PFSK-1 (cell line): ENCODE results near the gene IL22RA2.

Source experiments
- FOXP2 ChIP-seq: optimal IDR thresholded peaks from 2 replicates; pipeline ENCODE3; 2011; ENCODE audit warnings: borderline replicate concordance, control low read depth, inconsistent platforms; ENCODE audit not compliant: insufficient read depth; ENCODE audit errors: extremely low read length, extremely low read depth
- POLR2AphosphoS5 ChIP-seq: IDR thresholded peaks from 2 replicates; pipeline ENCODE4 v1.6.1; 2012; ENCODE audit warnings: low read depth, mild to moderate bottlenecking, control low read depth, low read length, moderate library complexity
- REST ChIP-seq, 2 experiments: IDR thresholded peaks; 2 replicates each; pipeline versions ENCODE4 v1.6.1 to v1.8.0; 2011 to 2012; ENCODE audit warnings: low read depth in 2 of 2, low read length in 2 of 2, control low read depth in 1 of 2, inconsistent platforms in 1 of 2, mild to moderate bottlenecking in 1 of 2, moderate library complexity in 1 of 2; ENCODE audit not compliant: insufficient read depth in 1 of 2
- SIN3A ChIP-seq: IDR thresholded peaks from 2 replicates; pipeline ENCODE4 v1.6.1; 2012; ENCODE audit warnings: mild to moderate bottlenecking, low read length, moderate library complexity, borderline replicate concordance; ENCODE audit not compliant: insufficient read depth
- TAF1 ChIP-seq: IDR thresholded peaks from 2 replicates; pipeline ENCODE4 v1.6.1; 2012; ENCODE audit warnings: low read length, control low read depth, borderline replicate concordance; ENCODE audit not compliant: insufficient read depth

IL22RA2 gene

DNA sequence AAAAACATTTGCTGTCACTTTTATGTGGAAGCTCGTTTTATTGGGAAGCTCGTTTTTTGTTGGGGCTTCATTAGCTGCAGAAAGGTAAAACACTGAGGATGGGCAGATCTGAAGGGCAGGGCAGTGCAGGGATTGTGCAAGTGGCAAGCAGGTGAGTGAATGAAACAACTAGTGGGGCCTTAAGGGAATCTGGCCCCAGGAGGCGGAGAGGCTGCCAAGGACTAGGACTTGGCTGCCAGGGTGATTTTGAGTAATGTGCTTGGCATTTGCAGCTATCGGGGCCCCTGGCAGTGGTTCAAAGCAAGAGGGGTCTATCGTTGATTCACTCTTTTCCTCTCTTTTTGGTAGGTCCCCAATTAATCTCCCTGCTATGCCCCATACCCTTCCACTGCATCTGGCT is 11.5 kb downstream of the IL22RA2 start:
- no peak for TF ChIP-seq TAF1
- TF ChIP-seq POLR2AphosphoS5 = no peak
- no peak for TF ChIP-seq SIN3A
- no peak for TF ChIP-seq FOXP2
- no peak for TF ChIP-seq REST (IDR thresholded peaks at IDR 0.05; ENCODE audit: insufficient read depth in 1 of 2, low read depth in 2 of 2, low read length in 2 of 2)

DNA sequence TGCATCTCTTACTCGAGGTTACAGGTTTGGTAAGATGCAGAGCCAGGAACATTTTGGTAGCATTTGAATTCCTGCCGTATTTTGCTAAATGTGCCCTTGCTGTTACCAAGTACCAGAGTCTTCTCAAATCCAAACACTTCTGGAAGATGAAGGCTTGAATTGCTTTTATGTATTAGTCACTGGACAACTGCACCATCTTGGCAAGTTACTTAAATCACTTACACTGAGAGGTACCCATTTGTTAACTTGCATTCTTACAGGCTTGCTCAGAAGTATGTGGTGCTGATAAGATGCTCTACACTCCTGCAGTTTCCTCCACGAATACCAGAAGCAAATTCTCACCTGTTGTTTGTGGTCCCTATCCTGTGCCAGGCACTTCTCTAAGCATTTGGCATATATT is 12.7 kb downstream of the IL22RA2 start:
- TF ChIP-seq FOXP2 = no peak
- no peak for TF ChIP-seq POLR2AphosphoS5
- TF ChIP-seq SIN3A = no peak
- no peak for TF ChIP-seq TAF1
- TF ChIP-seq REST (IDR thresholded peaks at IDR 0.05; ENCODE audit: insufficient read depth in 1 of 2, low read depth in 2 of 2, low read length in 2 of 2) = no peak

DNA sequence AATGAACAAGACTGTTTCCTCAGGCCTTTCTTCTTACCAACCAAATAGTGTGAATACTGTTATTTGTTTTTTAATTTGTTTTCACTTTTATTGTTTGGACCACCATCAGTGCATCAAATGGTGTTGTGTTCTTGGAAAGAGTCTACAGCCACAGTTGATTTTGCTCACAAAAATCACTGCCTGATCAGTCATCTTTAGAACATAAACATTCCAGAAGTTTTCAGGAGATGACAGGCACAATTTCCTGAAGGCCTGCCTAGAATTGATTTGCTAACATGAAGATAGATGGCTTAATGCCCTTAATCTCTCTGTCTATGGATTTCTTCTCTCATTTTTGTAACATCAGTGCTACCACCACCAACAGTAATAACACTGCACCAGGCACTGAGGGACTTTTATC is 13.5 kb downstream of the IL22RA2 start:
- TF ChIP-seq REST (IDR thresholded peaks at IDR 0.05; ENCODE audit: insufficient read depth in 1 of 2, low read depth in 2 of 2, low read length in 2 of 2) (no peak), POLR2AphosphoS5 (no peak), FOXP2 (no peak), SIN3A (no peak), TAF1 (no peak)

- TF ChIP-seq POLR2AphosphoS5 (no peak), FOXP2 (no peak), REST (IDR thresholded peaks at IDR 0.05; ENCODE audit: insufficient read depth in 1 of 2, low read depth in 2 of 2, low read length in 2 of 2) (no peak), TAF1 (no peak), SIN3A (no peak)
Observed at GRCh38 chr6:137157601-137158000, 15.8 kb downstream of the IL22RA2 start.

DNA sequence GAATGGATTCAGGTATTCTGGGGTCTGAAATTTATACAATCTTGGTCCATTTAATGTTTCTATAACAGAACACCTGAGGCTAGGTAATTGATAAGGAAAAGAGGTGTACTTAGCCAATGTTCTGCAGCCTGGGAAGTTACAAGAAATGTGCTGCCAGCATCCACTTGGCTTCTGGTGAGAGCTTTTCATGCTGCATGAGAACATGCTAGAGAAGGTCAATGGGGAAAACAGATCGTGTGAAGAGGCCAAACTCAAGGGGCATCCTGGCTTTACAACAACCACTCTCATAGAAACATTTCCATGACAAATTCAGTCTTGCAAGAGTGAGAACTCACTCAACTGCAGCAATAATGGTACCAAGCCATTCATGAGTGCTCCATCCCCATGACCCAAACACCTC is 16.8 kb downstream of the IL22RA2 start:
- TF ChIP-seq FOXP2 = no peak
- no peak for TF ChIP-seq REST (IDR thresholded peaks at IDR 0.05; ENCODE audit: insufficient read depth in 1 of 2, low read depth in 2 of 2, low read length in 2 of 2)
- no peak for TF ChIP-seq POLR2AphosphoS5
- TF ChIP-seq TAF1 = no peak
- TF ChIP-seq SIN3A = no peak
